ENCODE measurements around the gene PADI4. TPM values are rescaled to one million over a fixed set of nuclear protein-coding genes. Genes with fewer than 3 reads are reported as not detected.

PADI4 gene
- polyA plus RNA-seq, 1 donor = 0.10 TPM

GRCh38 chr1:17272066-17272465 is 35.9 kb upstream of the PADI4 start:
- H3K4me1 ChIP-seq (ENCODE audit: control insufficient read depth, insufficient read depth, low read length) = peaks cover 7% of the 10 kb centered on the region
- H3K27ac ChIP-seq (ENCODE audit: low read length) = no peak overlapping the region
- no peak for DNase-seq
- H3K36me3 ChIP-seq (ENCODE audit: control insufficient read depth, insufficient read depth, low read length) = no peaks in the 10 kb centered on the region
- no peaks in the 10 kb centered on the region for H3K9me3 ChIP-seq (ENCODE audit: control insufficient read depth, low read depth, low read length)
- H3K4me3 ChIP-seq (ENCODE audit: low read length) = no peak overlapping the region
- WGBS (ENCODE audit: insufficient coverage, low lambda C conversion rate) = no CpG with 5 or more reads among the region's 6 CpGs
- no peaks in the 10 kb centered on the region for H3K27me3 ChIP-seq (ENCODE audit: control insufficient read depth, insufficient read depth, low read length)

DNA sequence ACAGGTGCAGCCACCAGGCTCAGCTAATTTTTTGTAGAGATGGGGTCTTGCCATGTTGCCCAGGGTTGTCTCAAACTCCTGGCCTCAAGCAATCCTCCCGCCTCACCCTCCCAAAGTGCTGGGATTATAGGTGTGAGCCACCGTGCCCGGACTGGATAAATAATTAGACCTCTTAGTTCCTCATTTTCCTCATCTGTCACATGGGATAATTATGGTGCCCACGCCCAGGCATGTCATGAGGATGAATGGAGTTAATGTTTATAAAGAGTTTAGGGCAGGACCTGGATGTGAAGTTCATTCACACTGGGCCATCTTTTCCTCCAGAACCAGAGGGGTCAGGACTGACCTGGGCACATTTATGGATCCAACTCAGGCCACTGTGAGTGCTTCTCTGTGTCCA is 35.4 kb upstream of the PADI4 start:
- Histone ChIP-seq H3K4me1 (ENCODE audit: control insufficient read depth, insufficient read depth, low read length) (peaks cover 7% of the 10 kb centered on the region), H3K27ac (ENCODE audit: low read length) (no peak overlapping the region), H3K9me3 (ENCODE audit: control insufficient read depth, low read depth, low read length) (no peaks in the 10 kb centered on the region), H3K27me3 (ENCODE audit: control insufficient read depth, insufficient read depth, low read length) (no peaks in the 10 kb centered on the region), H3K4me3 (ENCODE audit: low read length) (no peak overlapping the region), H3K36me3 (ENCODE audit: control insufficient read depth, insufficient read depth, low read length) (no peaks in the 10 kb centered on the region)
- DNase-seq = peak; percentile 42 to 55
- no CpG with 5 or more reads among the region's 4 CpGs for WGBS (ENCODE audit: insufficient coverage, low lambda C conversion rate)

GRCh38 chr1:17273096-17273495 is 34.9 kb upstream of the PADI4 start:
- Histone ChIP-seq H3K36me3 (ENCODE audit: control insufficient read depth, insufficient read depth, low read length) (no peaks in the 10 kb centered on the region), H3K27me3 (ENCODE audit: control insufficient read depth, insufficient read depth, low read length) (no peaks in the 10 kb centered on the region), H3K4me3 (ENCODE audit: low read length) (no peak overlapping the region), H3K4me1 (ENCODE audit: control insufficient read depth, insufficient read depth, low read length) (peaks cover 7% of the 10 kb centered on the region), H3K9me3 (ENCODE audit: control insufficient read depth, low read depth, low read length) (no peaks in the 10 kb centered on the region), H3K27ac (ENCODE audit: low read length) (no peak overlapping the region)
- DNase-seq = no peak
- no CpG with 5 or more reads among the region's 13 CpGs for WGBS (ENCODE audit: insufficient coverage, low lambda C conversion rate)

DNA sequence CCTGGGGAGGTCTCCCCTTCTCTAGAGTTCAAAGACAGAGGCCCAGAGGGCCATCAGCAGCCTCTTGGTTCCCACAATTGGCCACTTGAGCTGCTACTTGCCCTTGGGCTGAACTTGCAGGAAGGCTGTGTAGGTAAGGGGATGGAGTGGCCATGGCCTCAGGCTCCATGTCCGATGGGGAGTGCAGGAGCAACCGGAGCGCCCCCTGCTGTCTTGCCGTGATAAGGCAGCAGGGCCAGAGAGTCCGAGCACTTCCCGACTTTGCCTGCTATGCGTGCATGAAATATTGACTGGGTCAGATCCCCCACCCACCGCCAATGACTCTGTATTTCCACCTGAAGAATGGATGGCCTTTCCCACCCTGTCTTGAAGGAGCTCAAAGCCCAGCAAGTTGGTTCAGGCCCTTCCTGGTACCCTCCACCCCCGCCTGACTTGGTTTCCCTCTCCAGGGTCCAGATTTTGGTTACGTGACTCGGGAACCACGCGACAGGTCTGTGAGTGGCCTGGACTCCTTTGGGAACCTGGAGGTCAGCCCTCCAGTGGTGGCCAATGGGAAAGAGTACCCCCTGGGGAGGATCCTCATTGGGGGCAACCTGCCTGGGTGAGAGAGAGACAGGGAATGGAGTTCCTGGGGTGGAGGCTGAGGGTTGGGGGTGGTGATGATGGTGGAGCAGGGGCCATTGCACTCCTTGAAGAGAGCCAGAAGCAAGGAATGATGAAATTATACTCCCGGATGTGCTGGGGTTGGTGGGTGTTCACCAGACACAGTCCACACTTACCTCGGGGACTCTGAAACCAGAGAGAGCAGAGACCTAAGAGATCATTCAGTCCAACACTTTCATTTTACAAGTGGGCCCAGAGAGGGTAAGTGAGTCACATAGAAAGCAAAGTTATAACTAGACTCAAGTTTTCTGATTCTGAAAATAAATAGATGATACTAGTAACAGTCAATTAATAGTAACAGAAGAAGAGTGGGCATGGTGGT is 33.5 kb upstream of the PADI4 start:
- Histone ChIP-seq H3K27me3 (ENCODE audit: control insufficient read depth, insufficient read depth, low read length) (no peaks in the 10 kb centered on the region), H3K4me3 (ENCODE audit: low read length) (no peak overlapping the region), H3K9me3 (ENCODE audit: control insufficient read depth, low read depth, low read length) (no peaks in the 10 kb centered on the region), H3K4me1 (ENCODE audit: control insufficient read depth, insufficient read depth, low read length) (peaks cover 7% of the 10 kb centered on the region), H3K27ac (ENCODE audit: low read length) (no peak overlapping the region), H3K36me3 (ENCODE audit: control insufficient read depth, insufficient read depth, low read length) (no peaks in the 10 kb centered on the region)
- no CpG with 5 or more reads among the region's 15 CpGs for WGBS (ENCODE audit: insufficient coverage, low lambda C conversion rate)
- peak in 1 of 2 donors; percentile 9 for DNase-seq

DNA sequence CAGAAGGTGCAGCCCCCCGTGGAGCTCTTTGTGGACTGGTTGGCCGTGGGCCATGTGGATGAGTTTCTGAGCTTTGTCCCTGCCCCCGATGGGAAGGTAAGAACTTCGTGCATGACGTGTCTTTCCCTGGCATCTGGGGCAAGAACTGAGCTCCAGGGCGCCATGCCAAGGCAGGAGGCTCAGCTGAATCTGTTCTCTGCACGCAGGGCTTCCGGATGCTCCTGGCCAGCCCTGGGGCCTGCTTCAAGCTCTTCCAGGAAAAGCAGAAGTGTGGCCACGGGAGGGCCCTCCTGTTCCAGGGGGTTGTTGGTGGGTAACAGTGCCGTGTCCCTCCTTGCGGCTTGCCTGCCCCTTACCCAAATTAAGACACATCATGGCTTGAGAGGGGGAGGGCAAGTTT is 31.4 kb upstream of the PADI4 start:
- WGBS (ENCODE audit: insufficient coverage, low lambda C conversion rate) = no CpG with 5 or more reads among the region's 11 CpGs
- Histone ChIP-seq H3K27me3 (ENCODE audit: control insufficient read depth, insufficient read depth, low read length) (no peaks in the 10 kb centered on the region), H3K4me3 (ENCODE audit: low read length) (no peak overlapping the region), H3K27ac (ENCODE audit: low read length) (no peak overlapping the region), H3K4me1 (ENCODE audit: control insufficient read depth, insufficient read depth, low read length) (peaks cover 7% of the 10 kb centered on the region), H3K9me3 (ENCODE audit: control insufficient read depth, low read depth, low read length) (no peaks in the 10 kb centered on the region), H3K36me3 (ENCODE audit: control insufficient read depth, insufficient read depth, low read length) (no peaks in the 10 kb centered on the region)
- no peak for DNase-seq

GRCh38 chr1:17277511-17278159 is 30.4 kb upstream of the PADI4 start:
- no peak overlapping the region for H3K4me3 ChIP-seq (ENCODE audit: low read length)
- H3K27ac ChIP-seq (ENCODE audit: low read length) = no peak overlapping the region
- no peaks in the 10 kb centered on the region for H3K9me3 ChIP-seq (ENCODE audit: control insufficient read depth, low read depth, low read length)
- WGBS (ENCODE audit: insufficient coverage, low lambda C conversion rate) = no CpG with 5 or more reads among the region's 8 CpGs
- H3K27me3 ChIP-seq (ENCODE audit: control insufficient read depth, insufficient read depth, low read length) = peaks cover 2% of the 10 kb centered on the region
- H3K36me3 ChIP-seq (ENCODE audit: control insufficient read depth, insufficient read depth, low read length) = no peaks in the 10 kb centered on the region
- no peak for DNase-seq
- H3K4me1 ChIP-seq (ENCODE audit: control insufficient read depth, insufficient read depth, low read length) = peaks cover 7% of the 10 kb centered on the region

DNA sequence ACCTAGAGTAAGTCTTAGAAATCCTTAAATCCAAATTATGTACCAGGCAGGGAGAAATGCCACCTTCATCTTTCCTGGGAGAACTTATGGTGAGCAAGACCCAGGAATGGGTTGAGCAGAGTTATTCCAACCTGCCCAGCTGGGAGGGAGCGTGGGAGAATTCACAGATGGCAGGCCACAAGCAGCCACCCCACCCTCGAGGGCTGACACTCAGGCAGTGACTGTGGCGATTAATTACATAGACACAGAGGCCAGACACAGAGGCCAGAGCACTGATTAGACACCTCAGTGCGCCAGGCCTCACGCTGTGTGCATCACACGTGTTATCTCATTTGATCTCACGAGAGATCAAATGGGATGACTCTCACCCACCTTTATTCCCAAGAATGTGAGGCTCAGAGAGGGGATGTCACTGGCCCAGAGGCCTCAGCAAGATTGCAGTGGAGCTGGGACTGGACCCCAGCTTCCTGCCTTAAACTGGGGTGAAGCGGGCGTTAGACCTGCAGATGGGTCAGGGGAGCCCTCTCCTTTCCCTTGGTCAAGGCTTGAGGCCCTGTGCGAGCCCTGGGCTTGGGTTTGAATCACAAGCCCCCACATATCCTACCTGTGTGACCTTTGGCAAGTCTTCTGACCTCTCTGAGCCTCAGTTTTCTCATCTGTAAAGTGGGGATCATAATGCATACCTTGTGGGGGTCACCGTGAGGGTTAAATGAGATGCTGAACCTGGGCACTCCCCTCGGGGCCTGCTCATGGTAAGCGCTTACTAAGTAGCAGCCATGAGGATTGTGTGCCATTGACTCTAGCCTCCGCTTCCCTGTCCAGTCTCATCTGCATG is 28.8 kb upstream of the PADI4 start:
- H3K4me1 ChIP-seq (ENCODE audit: control insufficient read depth, insufficient read depth, low read length) = no peaks in the 10 kb centered on the region
- H3K36me3 ChIP-seq (ENCODE audit: control insufficient read depth, insufficient read depth, low read length) = no peaks in the 10 kb centered on the region
- no CpG with 5 or more reads among the region's 14 CpGs for WGBS (ENCODE audit: insufficient coverage, low lambda C conversion rate)
- no peaks in the 10 kb centered on the region for H3K9me3 ChIP-seq (ENCODE audit: control insufficient read depth, low read depth, low read length)
- H3K27ac ChIP-seq (ENCODE audit: low read length) = no peak overlapping the region
- H3K27me3 ChIP-seq (ENCODE audit: control insufficient read depth, insufficient read depth, low read length) = peaks cover 5% of the 10 kb centered on the region
- H3K4me3 ChIP-seq (ENCODE audit: low read length) = no peak overlapping the region
- DNase-seq = no peak

GRCh38 chr1:17280436-17280835 is 27.6 kb upstream of the PADI4 start:
- Histone ChIP-seq H3K4me3 (ENCODE audit: low read length) (no peak overlapping the region), H3K27ac (ENCODE audit: low read length) (no peak overlapping the region), H3K36me3 (ENCODE audit: control insufficient read depth, insufficient read depth, low read length) (no peaks in the 10 kb centered on the region), H3K27me3 (ENCODE audit: control insufficient read depth, insufficient read depth, low read length) (peaks cover 11% of the 10 kb centered on the region), H3K4me1 (ENCODE audit: control insufficient read depth, insufficient read depth, low read length) (no peaks in the 10 kb centered on the region), H3K9me3 (ENCODE audit: control insufficient read depth, low read depth, low read length) (no peaks in the 10 kb centered on the region)
- no CpG with 5 or more reads among the region's 7 CpGs for WGBS (ENCODE audit: insufficient coverage, low lambda C conversion rate)
- DNase-seq = no peak

DNA sequence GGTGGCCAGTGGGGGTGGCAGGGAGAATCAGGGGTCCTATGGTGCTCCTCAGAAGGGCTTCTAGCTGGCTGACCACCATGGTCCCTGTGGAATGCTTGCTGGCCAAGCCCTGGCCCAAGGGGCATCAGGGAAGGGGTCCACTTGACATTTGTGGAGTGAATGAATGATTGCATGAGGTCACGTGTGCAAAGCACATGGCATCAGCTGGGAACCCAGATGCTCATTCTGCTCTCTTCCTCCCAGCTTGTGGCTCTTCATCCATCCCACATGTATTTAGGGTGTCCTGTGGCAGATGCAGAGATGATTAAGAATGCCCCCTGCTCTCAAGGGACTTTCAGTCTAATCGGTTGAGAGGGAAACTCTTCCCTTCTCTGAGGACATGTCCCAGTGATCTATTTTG is 27.1 kb upstream of the PADI4 start:
- no peak for DNase-seq
- Histone ChIP-seq H3K9me3 (ENCODE audit: control insufficient read depth, low read depth, low read length) (no peaks in the 10 kb centered on the region), H3K27ac (ENCODE audit: low read length) (no peak overlapping the region), H3K36me3 (ENCODE audit: control insufficient read depth, insufficient read depth, low read length) (no peaks in the 10 kb centered on the region), H3K4me1 (ENCODE audit: control insufficient read depth, insufficient read depth, low read length) (no peaks in the 10 kb centered on the region), H3K4me3 (ENCODE audit: low read length) (no peak overlapping the region), H3K27me3 (ENCODE audit: control insufficient read depth, insufficient read depth, low read length) (peaks cover 11% of the 10 kb centered on the region)
- no CpG with 5 or more reads among the region's 2 CpGs for WGBS (ENCODE audit: insufficient coverage, low lambda C conversion rate)

DNA sequence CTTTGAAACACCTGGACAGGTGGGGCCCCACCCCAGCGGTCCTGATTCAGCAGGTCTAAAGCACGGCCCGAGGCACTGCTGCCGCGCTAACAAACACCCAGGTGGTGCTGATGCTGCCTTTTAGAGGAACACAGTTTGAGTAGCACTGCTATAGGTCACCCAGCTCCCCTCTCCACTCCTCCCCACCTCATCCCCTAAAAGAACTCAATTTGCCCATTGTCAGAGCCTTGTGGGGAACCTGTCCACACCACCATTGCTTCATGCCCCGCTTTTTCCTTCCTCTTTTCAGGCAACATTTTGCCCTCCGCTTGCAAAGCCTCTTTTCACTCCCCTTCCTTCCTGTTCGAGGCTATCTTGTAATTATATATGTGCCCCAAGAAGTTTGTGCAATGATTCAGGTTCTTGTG is 26.2 kb upstream of the PADI4 start:
- Histone ChIP-seq H3K27me3 (ENCODE audit: control insufficient read depth, insufficient read depth, low read length) (peaks cover 11% of the 10 kb centered on the region), H3K4me1 (ENCODE audit: control insufficient read depth, insufficient read depth, low read length) (no peaks in the 10 kb centered on the region), H3K27ac (ENCODE audit: low read length) (no peak overlapping the region), H3K36me3 (ENCODE audit: control insufficient read depth, insufficient read depth, low read length) (no peaks in the 10 kb centered on the region), H3K4me3 (ENCODE audit: low read length) (no peak overlapping the region), H3K9me3 (ENCODE audit: control insufficient read depth, low read depth, low read length) (no peaks in the 10 kb centered on the region)
- no CpG with 5 or more reads among the region's 8 CpGs for WGBS (ENCODE audit: insufficient coverage, low lambda C conversion rate)
- no peak for DNase-seq
